ENCODE data around the gene LIPI. TPM values are rescaled to one million over a fixed set of nuclear protein-coding genes. Genes with fewer than 3 reads are reported as not detected.

The LIPI gene
- polyA plus RNA-seq, 1 donor (not counting 4 experiments of a cell fraction or from before 2014, with no cell fraction given), result not detected

DNA sequence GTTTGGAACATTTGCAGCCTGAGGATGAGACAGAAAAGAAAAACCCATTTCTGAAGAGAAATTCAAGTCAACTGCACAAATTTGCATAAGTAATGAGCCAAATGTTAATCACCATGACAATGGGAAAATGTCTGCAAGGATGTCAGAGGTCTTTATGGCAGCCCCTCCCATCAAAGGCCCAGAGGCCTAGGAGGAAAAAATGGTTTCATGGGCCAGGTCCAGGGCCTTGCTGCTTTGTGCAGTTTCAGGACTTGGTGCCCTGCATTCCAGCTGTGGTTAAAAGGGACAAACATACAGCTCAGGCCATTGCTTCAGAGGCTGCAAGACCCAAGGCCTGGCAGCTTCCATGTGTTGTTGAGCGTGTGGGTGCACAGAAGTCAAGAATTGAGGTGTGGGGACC is 18.6 kb upstream of the LIPI start:
- Histone ChIP-seq H3K4me3 (ENCODE audit: control insufficient read depth in 2 of 3, extremely low read depth in 1 of 3, insufficient read depth in 2 of 3, low read depth in 1 of 3, low read length in 3 of 3) (no peak overlapping the region), H3K4me2 (ENCODE audit: control insufficient read depth, extremely low read depth, insufficient read depth, low read depth, low read length) (no peak overlapping the region), H3K4me1 (ENCODE audit: control insufficient read depth, extremely low read depth, insufficient read depth, low read length) (no peaks in the 10 kb centered on the region), H3K9ac (ENCODE audit: control insufficient read depth, extremely low read depth, insufficient read depth, low read length) (no peak overlapping the region), H3K36me3 (ENCODE audit: control insufficient read depth in 2 of 2, extremely low read depth in 1 of 2, insufficient read depth in 2 of 2, low read length in 2 of 2) (no peaks in the 10 kb centered on the region), H3K9me3 (ENCODE audit: control insufficient read depth, low read depth, low read length) (no peaks in the 10 kb centered on the region), H3K27me3 (ENCODE audit: control insufficient read depth, extremely low read depth, insufficient read depth, low read length) (no peaks in the 10 kb centered on the region), H3K79me2 (ENCODE audit: control insufficient read depth, insufficient read depth, low read length) (no peaks in the 10 kb centered on the region), H3K9me1 (ENCODE audit: control insufficient read depth, extremely low read depth, insufficient read depth, low read length) (no peaks in the 10 kb centered on the region), H3K27ac (ENCODE audit: control insufficient read depth, insufficient read depth, low read length) (no peak overlapping the region), H2AFZ (ENCODE audit: control insufficient read depth, low read length) (no peak overlapping the region), H4K20me1 (ENCODE audit: control insufficient read depth, extremely low read depth, insufficient read depth, low read length) (no peaks in the 10 kb centered on the region)
- no peak for DNase-seq (ENCODE audit: low read depth, low spot score)
- TF ChIP-seq, protein P1, sequence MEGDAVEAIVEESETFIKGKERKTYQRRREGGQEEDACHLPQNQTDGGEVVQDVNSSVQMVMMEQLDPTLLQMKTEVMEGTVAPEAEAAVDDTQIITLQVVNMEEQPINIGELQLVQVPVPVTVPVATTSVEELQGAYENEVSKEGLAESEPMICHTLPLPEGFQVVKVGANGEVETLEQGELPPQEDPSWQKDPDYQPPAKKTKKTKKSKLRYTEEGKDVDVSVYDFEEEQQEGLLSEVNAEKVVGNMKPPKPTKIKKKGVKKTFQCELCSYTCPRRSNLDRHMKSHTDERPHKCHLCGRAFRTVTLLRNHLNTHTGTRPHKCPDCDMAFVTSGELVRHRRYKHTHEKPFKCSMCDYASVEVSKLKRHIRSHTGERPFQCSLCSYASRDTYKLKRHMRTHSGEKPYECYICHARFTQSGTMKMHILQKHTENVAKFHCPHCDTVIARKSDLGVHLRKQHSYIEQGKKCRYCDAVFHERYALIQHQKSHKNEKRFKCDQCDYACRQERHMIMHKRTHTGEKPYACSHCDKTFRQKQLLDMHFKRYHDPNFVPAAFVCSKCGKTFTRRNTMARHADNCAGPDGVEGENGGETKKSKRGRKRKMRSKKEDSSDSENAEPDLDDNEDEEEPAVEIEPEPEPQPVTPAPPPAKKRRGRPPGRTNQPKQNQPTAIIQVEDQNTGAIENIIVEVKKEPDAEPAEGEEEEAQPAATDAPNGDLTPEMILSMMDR (optimal IDR thresholded peaks at IDR 0.05 in 1 of 3, IDR thresholded peaks at IDR 0.05 in 1 of 3, conservative IDR thresholded peaks at IDR 0.05 in 1 of 3; ENCODE audit: extremely low read depth in 1 of 3, insufficient read depth in 2 of 3, low read length in 3 of 3), result no peak
- no peak for FAIRE-seq
- dilution Hi-C loops (cut with MboI; ENCODE audit: extremely low pct_ligation_motif_present, low sequenced_read_pairs), result no loop called here

GRCh38 chr21:14223365-14223764 is 12.6 kb upstream of the LIPI start:
- Histone ChIP-seq H3K4me1 (ENCODE audit: control insufficient read depth, extremely low read depth, insufficient read depth, low read length) (no peaks in the 10 kb centered on the region), H3K27me3 (ENCODE audit: control insufficient read depth, extremely low read depth, insufficient read depth, low read length) (no peaks in the 10 kb centered on the region), H2AFZ (ENCODE audit: control insufficient read depth, low read length) (no peak overlapping the region), H3K36me3 (ENCODE audit: control insufficient read depth in 2 of 2, extremely low read depth in 1 of 2, insufficient read depth in 2 of 2, low read length in 2 of 2) (no peaks in the 10 kb centered on the region), H3K9me3 (ENCODE audit: control insufficient read depth, low read depth, low read length) (no peaks in the 10 kb centered on the region), H3K9ac (ENCODE audit: control insufficient read depth, extremely low read depth, insufficient read depth, low read length) (no peak overlapping the region), H3K4me2 (ENCODE audit: control insufficient read depth, extremely low read depth, insufficient read depth, low read depth, low read length) (no peak overlapping the region), H3K79me2 (ENCODE audit: control insufficient read depth, insufficient read depth, low read length) (no peaks in the 10 kb centered on the region), H3K27ac (ENCODE audit: control insufficient read depth, insufficient read depth, low read length) (no peak overlapping the region), H4K20me1 (ENCODE audit: control insufficient read depth, extremely low read depth, insufficient read depth, low read length) (no peaks in the 10 kb centered on the region), H3K9me1 (ENCODE audit: control insufficient read depth, extremely low read depth, insufficient read depth, low read length) (no peaks in the 10 kb centered on the region), H3K4me3 (ENCODE audit: control insufficient read depth in 2 of 3, extremely low read depth in 1 of 3, insufficient read depth in 2 of 3, low read depth in 1 of 3, low read length in 3 of 3) (no peak overlapping the region)
- no peak for TF ChIP-seq EZH2 (IDR thresholded peaks at IDR 0.05; ENCODE audit: low read length)
- TF ChIP-seq, protein P1 (optimal IDR thresholded peaks at IDR 0.05 in 1 of 3, IDR thresholded peaks at IDR 0.05 in 1 of 3, conservative IDR thresholded peaks at IDR 0.05 in 1 of 3; ENCODE audit: extremely low read depth in 1 of 3, insufficient read depth in 2 of 3, low read length in 3 of 3), result no peak
- dilution Hi-C loops (cut with MboI; ENCODE audit: extremely low pct_ligation_motif_present, low sequenced_read_pairs), result no loop called here
- FAIRE-seq, result no peak
- no peak for DNase-seq (ENCODE audit: low read depth, low spot score)
